GM19452 (cell line): Measurements from ENCODE around the gene RAB3IP.

ENCODE experiments used
- ATAC-seq: cut with Tn5 transposase; IDR thresholded peaks from one replicate; pipeline ENCODE4 v1.9.1; 2021; ENCODE audit not compliant: unreplicated experiment

RAB3IP gene

DNA sequence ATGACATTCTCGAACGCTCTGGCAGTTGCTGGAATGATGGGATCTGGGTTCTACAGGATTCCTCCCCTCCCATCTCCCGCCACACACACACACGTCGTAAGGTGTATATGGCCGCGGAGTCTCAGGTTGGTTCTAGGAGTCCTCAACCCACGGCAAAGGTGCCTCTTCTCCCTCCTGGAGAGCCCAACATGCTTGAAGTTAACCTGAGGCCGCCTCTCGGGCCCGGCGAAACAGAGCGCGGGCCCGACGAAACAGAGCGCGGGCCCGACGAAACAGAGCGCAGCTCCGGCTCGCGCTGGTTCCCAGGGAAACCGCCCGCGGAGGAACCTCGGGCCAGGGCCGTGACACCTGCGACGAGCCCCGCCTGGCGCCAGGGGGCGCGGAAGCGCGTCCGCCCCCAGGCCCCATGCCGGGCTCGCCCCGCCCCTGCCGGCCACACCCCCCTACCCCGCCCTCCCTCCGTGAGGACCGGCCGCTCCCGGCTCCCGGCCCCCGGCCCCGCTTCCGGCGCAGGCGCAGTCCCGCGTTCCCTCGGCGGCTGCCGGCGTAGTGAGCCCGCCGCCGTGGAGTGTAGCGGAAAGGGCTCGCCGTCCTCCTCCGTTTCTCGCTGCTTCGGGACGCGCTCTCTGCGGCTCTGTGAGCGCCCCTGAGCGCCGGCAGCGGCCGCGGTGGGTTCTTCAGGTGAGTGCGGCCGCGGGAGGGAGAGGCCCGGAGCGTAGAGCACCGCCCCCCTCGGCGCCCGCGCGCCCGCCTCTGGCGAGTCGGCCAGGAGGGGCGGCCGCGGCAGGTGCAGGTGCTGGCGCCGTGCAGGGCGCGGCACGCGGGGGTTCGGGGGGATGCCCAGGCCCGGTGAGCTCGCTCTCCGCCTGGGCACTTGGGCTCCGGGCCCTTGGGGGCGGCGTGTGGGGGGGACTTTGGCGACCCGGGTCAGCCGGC lies at the start of gene RAB3IP:
RAB3IP (plus strand) TSS at position 510 of the 936 bp plus-strand sequence. CDS start 16,549 bp downstream, outside the sequence.
- peak; percentile 76 for ATAC-seq

- no peak for ATAC-seq
Measured at GRCh38 chr12:69689638-69690037, 49.0 kb upstream of the RAB3IP start.

DNA sequence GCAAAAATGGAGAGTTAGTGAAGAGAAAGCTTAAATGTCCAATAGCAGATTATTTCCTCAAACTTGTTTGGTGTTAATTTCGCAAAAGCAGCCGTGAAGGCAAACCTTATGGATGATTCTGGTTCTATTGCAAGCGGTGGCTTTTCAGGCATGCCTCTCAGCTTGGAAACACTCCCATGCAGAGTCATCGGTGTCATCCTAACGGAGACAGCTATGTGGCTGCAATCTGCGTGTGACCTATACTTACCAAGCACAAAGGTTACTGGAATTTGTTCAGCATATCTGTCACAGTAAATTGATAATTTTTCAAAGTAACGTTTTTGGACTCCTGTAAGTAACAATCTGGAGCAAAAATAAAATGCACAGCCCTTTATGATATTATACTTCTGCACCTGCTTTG lies 44.5 kb upstream of the RAB3IP start:
- no peak for ATAC-seq

DNA sequence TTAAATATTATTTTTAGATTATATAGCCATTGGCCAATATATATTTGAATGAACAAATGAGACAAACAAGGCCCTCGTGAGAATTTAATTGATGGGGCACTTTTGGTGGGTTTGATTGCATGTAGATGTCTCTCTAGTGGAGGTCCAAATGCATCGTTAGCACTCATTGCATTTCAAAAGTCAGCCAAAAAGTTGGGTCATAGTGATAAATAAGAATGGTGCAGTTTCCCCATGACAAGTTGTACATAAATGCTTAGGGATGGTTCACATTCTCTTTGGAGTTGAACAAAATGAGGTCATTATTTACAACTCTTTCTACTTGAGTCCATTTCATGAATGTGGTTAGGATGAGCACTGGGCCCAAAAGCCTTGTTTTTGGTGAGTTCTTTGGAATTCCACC lies 40.6 kb upstream of the RAB3IP start:
- no peak for ATAC-seq

DNA sequence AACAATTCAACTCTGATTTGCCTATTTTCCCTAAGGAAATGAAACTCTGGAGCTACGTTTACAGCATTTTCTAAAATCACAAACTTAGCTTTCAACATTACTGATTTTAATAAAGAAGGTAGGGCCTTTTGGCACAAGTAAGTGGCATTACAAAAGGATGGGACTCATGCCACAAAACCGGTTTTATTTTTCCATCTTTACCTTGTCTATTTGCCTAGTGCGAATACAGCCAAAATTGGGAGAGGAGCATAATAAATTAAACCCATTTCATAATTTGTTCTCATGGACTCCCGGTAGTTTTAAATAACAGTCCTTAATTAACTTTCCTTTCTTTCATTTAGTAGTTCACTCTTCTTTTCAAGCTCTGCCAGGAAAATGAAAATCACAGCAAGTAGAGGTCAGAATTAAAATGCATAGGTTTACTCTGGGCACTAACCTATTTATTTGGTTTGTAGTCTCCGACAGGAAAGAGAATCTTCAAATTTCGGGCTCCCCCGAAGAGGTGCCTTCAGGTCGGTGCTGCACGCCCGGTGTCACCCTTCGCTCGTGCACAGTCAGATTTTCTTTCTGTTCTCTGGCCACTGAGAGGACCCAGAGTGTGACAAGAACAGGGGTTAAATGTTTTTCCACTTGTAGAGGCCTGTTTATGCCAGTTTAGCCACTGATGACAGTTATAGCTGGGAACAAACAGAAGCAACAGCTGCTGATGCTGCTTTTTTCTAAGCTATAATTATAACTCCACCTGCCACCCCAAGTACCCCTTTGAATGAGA lies 39.7 kb upstream of the RAB3IP start, which contains the start of gene BEST3:
BEST3 (minus strand) TSS at position 535 of the 772 bp plus-strand sequence. CDS start 1,505 bp downstream, outside the sequence.
- no peak for ATAC-seq

DNA sequence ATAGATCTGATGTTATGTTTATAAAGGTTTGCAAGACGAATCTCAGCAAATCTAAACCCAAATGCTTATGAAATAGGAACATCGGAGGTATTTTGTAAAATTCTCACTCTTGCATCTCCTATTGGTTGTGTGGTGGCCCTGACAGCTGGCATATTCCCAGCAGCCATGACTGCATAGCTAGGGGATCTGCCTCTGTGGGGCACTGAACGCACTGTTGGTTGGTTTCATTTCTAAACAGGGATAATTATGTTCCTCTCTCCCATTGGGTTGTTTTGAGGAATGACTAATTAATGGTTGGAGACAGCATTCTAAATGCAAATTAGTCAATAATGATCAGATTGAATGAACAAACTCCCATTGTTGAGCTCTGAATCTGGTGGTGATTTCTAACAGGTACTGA lies 36.8 kb upstream of the RAB3IP start:
- ATAC-seq: no peak

DNA sequence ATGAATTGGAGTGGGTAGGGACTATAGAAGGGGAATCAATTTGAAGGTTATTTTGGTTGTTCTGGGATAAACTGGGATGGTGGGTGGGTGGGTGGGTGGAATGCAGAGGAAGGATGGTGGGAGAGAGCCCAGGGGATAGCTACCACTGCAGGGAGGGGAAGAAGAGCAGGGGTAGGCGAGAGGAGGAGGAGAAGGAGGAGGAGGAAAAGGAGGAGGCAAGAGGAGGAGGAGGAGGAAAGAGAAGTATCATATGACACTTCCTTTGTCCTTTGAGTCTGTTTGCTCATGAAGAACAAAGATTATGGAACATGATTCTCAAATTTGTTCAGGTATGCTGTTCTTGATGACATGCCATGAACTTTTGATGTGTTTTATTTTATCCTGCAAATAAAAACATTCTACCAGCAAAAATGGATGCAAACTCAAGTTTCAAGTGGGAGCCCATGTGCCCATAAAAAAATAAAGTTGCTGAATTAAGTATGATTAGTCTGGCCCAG lies 35.5 kb upstream of the RAB3IP start:
- no peak for ATAC-seq

GRCh38 chr12:69704357-69704756 lies 34.3 kb upstream of the RAB3IP start:
- no peak for ATAC-seq

- no peak for ATAC-seq
Measured at GRCh38 chr12:69708649-69709048, 30.0 kb upstream of the RAB3IP start.

GRCh38 chr12:69712826-69713225 lies 25.8 kb upstream of the RAB3IP start:
- no peak for ATAC-seq

- no peak for ATAC-seq
Measured at GRCh38 chr12:69714542-69714941, 24.1 kb upstream of the RAB3IP start.

- no peak for ATAC-seq
Measured at GRCh38 chr12:69719336-69720316, 19.0 kb upstream of the RAB3IP start.

DNA sequence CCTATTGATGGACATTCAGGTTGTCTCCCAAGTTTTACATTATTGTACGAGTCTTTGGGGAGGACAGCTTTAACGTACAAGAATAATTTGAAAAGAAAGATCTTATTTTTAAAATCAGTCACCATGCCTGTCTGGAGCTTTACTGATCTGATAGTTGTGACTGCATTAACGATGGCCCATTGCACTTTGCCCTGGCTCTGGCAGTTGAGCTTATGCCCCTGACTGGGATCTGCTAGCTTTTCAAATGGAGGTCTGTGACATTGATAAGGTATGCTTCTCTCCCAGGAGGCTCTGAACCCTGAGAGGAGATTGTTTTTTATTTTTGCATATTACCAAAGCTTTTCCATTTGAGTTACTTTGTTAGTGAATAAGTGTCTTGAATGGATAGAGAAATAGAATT lies 17.9 kb upstream of the RAB3IP start:
- no peak for ATAC-seq

DNA sequence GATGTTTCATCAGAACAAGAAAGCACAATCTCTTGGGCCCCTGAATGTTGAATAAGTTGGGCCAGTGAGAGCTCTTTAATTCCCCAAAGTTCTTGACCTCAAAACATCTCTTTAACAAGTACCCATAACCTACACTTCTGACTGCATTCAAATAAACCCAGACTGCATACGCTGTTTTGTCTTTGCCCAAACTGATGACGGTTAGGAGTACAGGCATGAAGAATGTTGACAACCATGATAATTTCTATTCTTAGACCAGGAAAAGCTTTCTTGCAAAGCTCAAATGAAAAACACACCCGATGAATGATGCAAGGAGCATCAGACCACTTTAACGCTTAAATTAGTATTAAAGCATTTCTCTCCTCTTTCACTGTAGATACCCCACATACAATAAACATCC lies 11.7 kb upstream of the RAB3IP start:
- ATAC-seq: no peak

GRCh38 chr12:69732088-69732487 lies 6.6 kb upstream of the RAB3IP start:
- no peak for ATAC-seq

GRCh38 chr12:69733638-69734037 lies 5.0 kb upstream of the RAB3IP start:
- no peak for ATAC-seq

GRCh38 chr12:69739287-69740191 lies 879 bp downstream of the RAB3IP start:
- ATAC-seq: peak; percentile 50

DNA sequence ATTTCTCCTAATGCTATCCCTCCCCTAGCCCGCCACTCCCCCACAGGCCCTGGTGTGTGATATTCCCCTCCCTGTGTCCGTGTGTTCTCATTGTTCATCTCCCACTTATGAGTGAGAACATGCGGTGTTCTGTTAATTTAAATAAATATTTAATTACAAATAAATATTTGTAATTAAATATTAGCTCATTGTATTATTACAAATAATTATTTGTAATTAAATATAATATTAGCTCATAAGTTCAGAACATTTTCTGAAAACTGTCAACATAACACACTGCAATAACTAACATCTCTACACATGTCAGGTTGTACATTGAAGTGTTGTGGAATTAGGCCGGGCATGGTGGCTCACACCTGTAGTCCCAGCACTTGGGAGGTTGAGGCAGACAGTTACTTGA lies 5.4 kb downstream of the RAB3IP start:
- ATAC-seq: no peak

DNA sequence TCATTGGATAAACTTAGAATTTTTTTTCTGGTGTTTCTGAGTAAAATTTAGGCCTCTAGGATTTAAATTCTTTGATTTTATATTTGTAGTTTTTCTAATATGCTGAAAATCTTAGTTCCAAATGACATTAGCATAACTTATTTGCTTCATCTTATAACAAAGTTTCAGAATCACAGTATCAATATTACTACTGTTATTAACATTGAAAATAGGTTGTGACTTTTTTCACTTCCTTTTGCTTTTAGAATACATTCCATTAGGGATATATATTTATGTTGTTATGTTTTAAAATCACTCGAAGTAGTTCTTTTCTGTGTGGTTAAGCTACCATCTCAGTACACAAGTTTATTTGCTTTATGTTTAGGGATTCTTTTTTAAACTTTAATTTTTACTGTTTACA lies 12.8 kb downstream of the RAB3IP start:
- no peak for ATAC-seq
